Prostate gland (tissue), 2 donors: ENCODE measurements around the gene RIPOR3.

Experiments used
- POLR2A ChIP-seq: fragments of 450-650 bp; IDR thresholded peaks from one replicate; pipeline ENCODE4 v1.6.1; 2016; ENCODE audit warnings: antibody characterized with exemption, mild to moderate bottlenecking
- POLR2AphosphoS5 ChIP-seq: sonication (generic); formaldehyde crosslinking; IDR thresholded peaks from one replicate; pipeline ENCODE4 v1.6.1; 2017; ENCODE audit warnings: antibody characterized with exemption
- TF ChIP-seq, protein P1 (sequence below), 4 experiments: fragments of 200-600 bp in 2 of 4; fragments of 450-650 bp in 2 of 4; sonication (generic) in 2 of 4; IDR thresholded peaks; 1 replicate in 3 of 4; 2 replicates in 1 of 4; pipeline ENCODE4 v1.5.1; 2016 to 2019; ENCODE audit warnings: antibody characterized with exemption in 4 of 4, mild to moderate bottlenecking in 2 of 4, moderate library complexity in 2 of 4

GRCh38 chr20:50712771-50713656 lies 21.7 kb upstream of the RIPOR3 start:
- TF ChIP-seq, protein P1, sequence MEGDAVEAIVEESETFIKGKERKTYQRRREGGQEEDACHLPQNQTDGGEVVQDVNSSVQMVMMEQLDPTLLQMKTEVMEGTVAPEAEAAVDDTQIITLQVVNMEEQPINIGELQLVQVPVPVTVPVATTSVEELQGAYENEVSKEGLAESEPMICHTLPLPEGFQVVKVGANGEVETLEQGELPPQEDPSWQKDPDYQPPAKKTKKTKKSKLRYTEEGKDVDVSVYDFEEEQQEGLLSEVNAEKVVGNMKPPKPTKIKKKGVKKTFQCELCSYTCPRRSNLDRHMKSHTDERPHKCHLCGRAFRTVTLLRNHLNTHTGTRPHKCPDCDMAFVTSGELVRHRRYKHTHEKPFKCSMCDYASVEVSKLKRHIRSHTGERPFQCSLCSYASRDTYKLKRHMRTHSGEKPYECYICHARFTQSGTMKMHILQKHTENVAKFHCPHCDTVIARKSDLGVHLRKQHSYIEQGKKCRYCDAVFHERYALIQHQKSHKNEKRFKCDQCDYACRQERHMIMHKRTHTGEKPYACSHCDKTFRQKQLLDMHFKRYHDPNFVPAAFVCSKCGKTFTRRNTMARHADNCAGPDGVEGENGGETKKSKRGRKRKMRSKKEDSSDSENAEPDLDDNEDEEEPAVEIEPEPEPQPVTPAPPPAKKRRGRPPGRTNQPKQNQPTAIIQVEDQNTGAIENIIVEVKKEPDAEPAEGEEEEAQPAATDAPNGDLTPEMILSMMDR (IDR thresholded peaks at IDR 0.05), result no peak
- TF ChIP-seq POLR2A (no peak), POLR2AphosphoS5 (no peak)
